Measurements from ENCODE around the gene FAM107B. TPM values are rescaled to one million over a fixed set of nuclear protein-coding genes. Genes with fewer than 3 reads are reported as not detected.

The FAM107B gene
- total RNA-seq, 2 experiments from 2014 or later, result 140 to 142 TPM

- POLR2A ChIA-PET, result no interaction called here
- CTCF ChIA-PET, result no interaction called here
Observed at GRCh38 chr10:14474656-14475055, 300.0 kb downstream of the FAM107B start.

GRCh38 chr10:14470920-14471319, 303.8 kb downstream of the FAM107B start:
- ChIA-PET POLR2A (no interaction called here), CTCF (no interaction called here)

DNA sequence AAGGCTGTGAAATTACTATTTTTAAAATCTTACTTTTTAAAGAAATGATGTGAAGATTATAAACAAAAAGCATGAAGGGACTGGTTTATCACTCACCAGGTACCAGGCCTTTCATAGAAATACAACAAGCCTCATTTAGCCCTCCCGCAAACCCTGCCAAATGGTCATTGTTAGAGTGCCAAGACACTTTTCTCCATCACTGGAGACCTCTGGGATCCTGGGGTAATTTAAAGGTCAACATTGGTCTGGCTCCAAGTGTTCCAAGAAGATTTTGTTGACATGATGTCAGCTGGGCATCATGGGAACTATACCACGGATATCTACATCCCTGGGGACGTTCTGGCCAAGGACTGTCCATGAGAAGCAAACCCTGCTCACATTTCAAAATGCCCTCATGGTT, 306.0 kb downstream of the FAM107B start:
- POLR2A ChIA-PET, result no interaction called here
- CTCF ChIA-PET, result no interaction called here

Other genes with a start within 250 kb of the FAM107B start
- gene CDNF, start 63.1 kb upstream of the FAM107B start, total RNA-seq, result 1 to 10 TPM; 1.0 to 1.1 TPM
- gene HSPA14, start 63.4 kb upstream of the FAM107B start, total RNA-seq, result 10 to 100 TPM; 43.1 to 46.0 TPM
- gene MSANTD7, start 63.4 kb upstream of the FAM107B start, total RNA-seq, result 10 to 100 TPM; 25.6 to 27.1 TPM
- 10 to 100 TPM; 41.8 to 43.3 TPM for gene SUV39H2, start 104.0 kb upstream of the FAM107B start, total RNA-seq
- 10 to 100 TPM; 12.0 to 16.4 TPM for gene DCLRE1C, start 179.2 kb upstream of the FAM107B start, total RNA-seq
- gene MEIG1, start 184.5 kb upstream of the FAM107B start, total RNA-seq, result 1 to 10 TPM in 1 of 2 experiments, under 1 TPM in 1; 0.42 to 1.3 TPM